Mammary epithelial cell (primary cell): Measurements from ENCODE around the gene ATAD3B.
"Not testable (repeated sequence)": the region's sequence is repeated elsewhere in the genome, so short reads cannot be mapped to it uniquely, and the experiment has no call there.

Source experiments
- CTCF ChIP-seq, 2 donors: IDR thresholded peaks in 1 of 2; conservative IDR thresholded peaks in 1 of 2; 2 replicates each; pipeline ENCODE4 v1.5.1; 2011 to 2012; ENCODE audit warnings: inconsistent platforms in 2 of 2, low read length in 2 of 2, mild to moderate bottlenecking in 2 of 2, control low read depth in 1 of 2, low read depth in 1 of 2; ENCODE audit not compliant: insufficient read depth in 1 of 2; ENCODE audit errors: extremely low read depth in 1 of 2
- EZH2 ChIP-seq: IDR thresholded peaks from 2 replicates; pipeline ENCODE4 v1.6.1; 2012; ENCODE audit warnings: low read length, inconsistent platforms, borderline replicate concordance

GRCh38 chr1:1504777-1505365 is 33.3 kb downstream of the ATAD3B start:
- peak; percentile 43 to 67 for TF ChIP-seq CTCF (conservative IDR thresholded peaks at IDR 0.05 in 1 of 2, IDR thresholded peaks at IDR 0.05 in 1 of 2; ENCODE audit: extremely low read depth in 1 of 2, insufficient read depth in 1 of 2, low read depth in 1 of 2, low read length in 2 of 2)
- not testable (repeated sequence) for TF ChIP-seq EZH2
